ENCODE data around the gene HAUS7. TPM values are rescaled to one million over a fixed set of nuclear protein-coding genes. Genes with fewer than 3 reads are reported as not detected.

The HAUS7 gene
- total and polyA plus RNA-seq, 2 experiments from 2014 or later: 24.5 to 28.3 TPM

GRCh38 chrX:153464116-153464515 lies 6.3 kb downstream of the HAUS7 start:
- in situ Hi-C loops (cut with MboI): no loop called here
- no peak for DNase-seq

GRCh38 chrX:153463556-153463955 lies 6.8 kb downstream of the HAUS7 start:
- H3K4me1 ChIP-seq (ENCODE audit: insufficient read depth): peaks cover 7% of the 10 kb centered on the region
- H3K79me2 ChIP-seq (ENCODE audit: insufficient read depth): no peaks in the 10 kb centered on the region
- H3K4me3 ChIP-seq: no peak overlapping the region
- no peak overlapping the region for H2AFZ ChIP-seq
- in situ Hi-C loops (cut with MboI): no loop called here
- no peak overlapping the region for H3K9ac ChIP-seq
- H3K27me3 ChIP-seq (replicated peaks; ENCODE audit: insufficient read depth): no peaks in the 10 kb centered on the region
- H3K4me2 ChIP-seq (ENCODE audit: unreplicated experiment): no peak overlapping the region
- H4K20me1 ChIP-seq (ENCODE audit: insufficient read depth): no peaks in the 10 kb centered on the region
- H3K36me3 ChIP-seq (ENCODE audit: low read depth): no peaks in the 10 kb centered on the region
- DNase-seq: no peak
- H3K27ac ChIP-seq: no peak overlapping the region
- no peaks in the 10 kb centered on the region for H3K9me3 ChIP-seq (ENCODE audit: low read depth)
- no peaks in the 10 kb centered on the region for H3K9me2 ChIP-seq (ENCODE audit: insufficient read depth)
- 85 to 100% methylated on average over 5 to 7 of the region's 12 CpGs for WGBS, 2 experiments (ENCODE audit: low coverage in 1 of 2, low lambda C conversion rate in 2 of 2, missing lambda C conversion rate in 2 of 2)
- TF ChIP-seq EZH2phosphoT487 (IDR thresholded peaks at IDR 0.05; ENCODE audit: insufficient read depth, low read depth) (no peak), EZH2 (IDR thresholded peaks at IDR 0.05; ENCODE audit: insufficient read depth, poor library complexity, severe bottlenecking) (no peak)
- H3F3A ChIP-seq (ENCODE audit: insufficient read depth): no peaks in the 10 kb centered on the region

More at GRCh38 chrX:153464116-153464515, 6.3 kb downstream of the HAUS7 start:
- H3K27ac ChIP-seq: no peak overlapping the region
- TF ChIP-seq EZH2phosphoT487 (IDR thresholded peaks at IDR 0.05; ENCODE audit: insufficient read depth, low read depth) (no peak), EZH2 (IDR thresholded peaks at IDR 0.05; ENCODE audit: insufficient read depth, poor library complexity, severe bottlenecking) (no peak)
- 85 to 100% methylated on average over 4 of the region's 5 CpGs for WGBS, 2 experiments (ENCODE audit: low coverage in 1 of 2, low lambda C conversion rate in 2 of 2, missing lambda C conversion rate in 2 of 2)
- peaks cover 7% of the 10 kb centered on the region for H3K4me1 ChIP-seq (ENCODE audit: insufficient read depth)
- H3K36me3 ChIP-seq (ENCODE audit: low read depth): no peaks in the 10 kb centered on the region
- no peaks in the 10 kb centered on the region for H4K20me1 ChIP-seq (ENCODE audit: insufficient read depth)
- H3F3A ChIP-seq (ENCODE audit: insufficient read depth): no peaks in the 10 kb centered on the region
- no peak overlapping the region for H3K9ac ChIP-seq
- H3K9me2 ChIP-seq (ENCODE audit: insufficient read depth): no peaks in the 10 kb centered on the region
- no peak overlapping the region for H3K4me2 ChIP-seq (ENCODE audit: unreplicated experiment)
- no peak overlapping the region for H3K4me3 ChIP-seq
- H3K79me2 ChIP-seq (ENCODE audit: insufficient read depth): no peaks in the 10 kb centered on the region
- H2AFZ ChIP-seq: no peak overlapping the region
- H3K27me3 ChIP-seq (replicated peaks; ENCODE audit: insufficient read depth): no peaks in the 10 kb centered on the region
- H3K9me3 ChIP-seq (ENCODE audit: low read depth): no peaks in the 10 kb centered on the region

GRCh38 chrX:153463031-153463430 lies 7.3 kb downstream of the HAUS7 start:
- no peaks in the 10 kb centered on the region for H3F3A ChIP-seq (ENCODE audit: insufficient read depth)
- H3K36me3 ChIP-seq (ENCODE audit: low read depth): no peaks in the 10 kb centered on the region
- WGBS, 2 experiments (ENCODE audit: low coverage in 1 of 2, low lambda C conversion rate in 2 of 2, missing lambda C conversion rate in 2 of 2): 77 to 88% methylated on average over 6 of the region's 6 CpGs
- H3K4me2 ChIP-seq (ENCODE audit: unreplicated experiment): no peak overlapping the region
- H4K20me1 ChIP-seq (ENCODE audit: insufficient read depth): no peaks in the 10 kb centered on the region
- peaks cover 7% of the 10 kb centered on the region for H3K4me1 ChIP-seq (ENCODE audit: insufficient read depth)
- H3K27ac ChIP-seq: no peak overlapping the region
- DNase-seq: no peak
- no peak overlapping the region for H3K4me3 ChIP-seq
- in situ Hi-C loops (cut with MboI): no loop called here
- no peaks in the 10 kb centered on the region for H3K9me2 ChIP-seq (ENCODE audit: insufficient read depth)
- no peak overlapping the region for H2AFZ ChIP-seq
- H3K79me2 ChIP-seq (ENCODE audit: insufficient read depth): no peaks in the 10 kb centered on the region
- H3K9ac ChIP-seq: no peak overlapping the region
- no peaks in the 10 kb centered on the region for H3K9me3 ChIP-seq (ENCODE audit: low read depth)
- TF ChIP-seq EZH2phosphoT487 (IDR thresholded peaks at IDR 0.05; ENCODE audit: insufficient read depth, low read depth) (no peak), EZH2 (IDR thresholded peaks at IDR 0.05; ENCODE audit: insufficient read depth, poor library complexity, severe bottlenecking) (no peak)
- no peaks in the 10 kb centered on the region for H3K27me3 ChIP-seq (replicated peaks; ENCODE audit: insufficient read depth)

GRCh38 chrX:153462291-153462690 lies 8.1 kb downstream of the HAUS7 start:
- Histone ChIP-seq H3K9me2 (ENCODE audit: insufficient read depth) (no peaks in the 10 kb centered on the region), H4K20me1 (ENCODE audit: insufficient read depth) (no peaks in the 10 kb centered on the region), H3K9ac (no peak overlapping the region), H3K36me3 (ENCODE audit: low read depth) (no peaks in the 10 kb centered on the region), H3F3A (ENCODE audit: insufficient read depth) (no peaks in the 10 kb centered on the region), H3K4me3 (no peak overlapping the region), H3K4me2 (ENCODE audit: unreplicated experiment) (no peak overlapping the region), H3K9me3 (ENCODE audit: low read depth) (no peaks in the 10 kb centered on the region), H3K4me1 (ENCODE audit: insufficient read depth) (peaks cover 7% of the 10 kb centered on the region), H2AFZ (no peak overlapping the region), H3K27me3 (replicated peaks; ENCODE audit: insufficient read depth) (no peaks in the 10 kb centered on the region), H3K79me2 (ENCODE audit: insufficient read depth) (no peaks in the 10 kb centered on the region), H3K27ac (no peak overlapping the region)
- no peak for DNase-seq
- 98 to 100% methylated on average over 5 to 7 of the region's 10 CpGs for WGBS, 2 experiments (ENCODE audit: low coverage in 1 of 2, low lambda C conversion rate in 2 of 2, missing lambda C conversion rate in 2 of 2)
- in situ Hi-C loops (cut with MboI): no loop called here
- TF ChIP-seq EZH2phosphoT487 (IDR thresholded peaks at IDR 0.05; ENCODE audit: insufficient read depth, low read depth): no peak
- no peak for TF ChIP-seq EZH2 (IDR thresholded peaks at IDR 0.05; ENCODE audit: insufficient read depth, poor library complexity, severe bottlenecking)

GRCh38 chrX:153460826-153461225 lies 9.6 kb downstream of the HAUS7 start:
- Histone ChIP-seq H3K9me3 (ENCODE audit: low read depth) (no peaks in the 10 kb centered on the region), H3K79me2 (ENCODE audit: insufficient read depth) (no peaks in the 10 kb centered on the region), H3K4me3 (no peak overlapping the region), H3K4me1 (ENCODE audit: insufficient read depth) (peaks cover 7% of the 10 kb centered on the region), H3K9me2 (ENCODE audit: insufficient read depth) (no peaks in the 10 kb centered on the region), H3K27me3 (replicated peaks; ENCODE audit: insufficient read depth) (no peaks in the 10 kb centered on the region), H3F3A (ENCODE audit: insufficient read depth) (no peaks in the 10 kb centered on the region), H3K4me2 (ENCODE audit: unreplicated experiment) (no peak overlapping the region), H2AFZ (no peak overlapping the region), H4K20me1 (ENCODE audit: insufficient read depth) (no peaks in the 10 kb centered on the region), H3K36me3 (ENCODE audit: low read depth) (no peaks in the 10 kb centered on the region), H3K27ac (no peak overlapping the region), H3K9ac (no peak overlapping the region)
- in situ Hi-C loops (cut with MboI): no loop called here
- TF ChIP-seq EZH2 (IDR thresholded peaks at IDR 0.05; ENCODE audit: insufficient read depth, poor library complexity, severe bottlenecking): no peak
- no peak for TF ChIP-seq EZH2phosphoT487 (IDR thresholded peaks at IDR 0.05; ENCODE audit: insufficient read depth, low read depth)
- WGBS, 2 experiments (ENCODE audit: low coverage in 1 of 2, low lambda C conversion rate in 2 of 2, missing lambda C conversion rate in 2 of 2): 40 to 51% methylated on average over 6 to 7 of the region's 7 CpGs
- DNase-seq: peak; percentile 56
